SK-N-MC (cell line): ENCODE data around the gene ZBTB4.

Experiments used
- DNase-seq: peaks from one replicate; pipeline ENCODE4 v3.0.0-alpha.2; 2011; ENCODE audit warnings: low read depth, low spot score
- H3K27ac ChIP-seq: fragments of 200-600 bp; sonication (generic); 2 replicates; pipeline ENCODE4 v1.5.1; 2016; ENCODE audit warnings: mixed run types
- H3K36me3 ChIP-seq: fragments of 200-600 bp; sonication (generic); 2 replicates; pipeline ENCODE4 v1.6.1; 2017; ENCODE audit warnings: antibody characterized with exemption, low read length, mixed read lengths; ENCODE audit not compliant: insufficient read depth
- H3K4me3 ChIP-seq: fragments of 200-600 bp; sonication (generic); 2 replicates; pipeline ENCODE4 v1.5.1; 2016
- H3K9ac ChIP-seq: fragments of 200-600 bp; sonication (generic); 2 replicates; pipeline ENCODE4 v1.8.0; 2017; ENCODE audit warnings: mixed run types, mixed read lengths; ENCODE audit not compliant: insufficient read length
- H3K9me3 ChIP-seq: fragments of 200-600 bp; sonication (generic); 2 replicates; pipeline ENCODE4 v1.6.1; 2017; ENCODE audit warnings: low read depth, mild to moderate bottlenecking, antibody characterized with exemption, low read length, moderate library complexity, mixed read lengths
- EZH2 ChIP-seq: fragments of 200-600 bp; sonication (generic); IDR thresholded peaks from one replicate; pipeline ENCODE4 v1.6.1; 2017; ENCODE audit warnings: antibody characterized with exemption
- FOXP2 ChIP-seq: optimal IDR thresholded peaks from 2 replicates; pipeline ENCODE3; 2011; ENCODE audit warnings: mild to moderate bottlenecking, moderate library complexity; ENCODE audit not compliant: insufficient read depth; ENCODE audit errors: extremely low read length, control extremely low read depth
- POLR2AphosphoS5 ChIP-seq: IDR thresholded peaks from 2 replicates; pipeline ENCODE4 v1.6.1; 2012; ENCODE audit warnings: mild to moderate bottlenecking, low read depth, low read length, borderline replicate concordance

The ZBTB4 gene

DNA sequence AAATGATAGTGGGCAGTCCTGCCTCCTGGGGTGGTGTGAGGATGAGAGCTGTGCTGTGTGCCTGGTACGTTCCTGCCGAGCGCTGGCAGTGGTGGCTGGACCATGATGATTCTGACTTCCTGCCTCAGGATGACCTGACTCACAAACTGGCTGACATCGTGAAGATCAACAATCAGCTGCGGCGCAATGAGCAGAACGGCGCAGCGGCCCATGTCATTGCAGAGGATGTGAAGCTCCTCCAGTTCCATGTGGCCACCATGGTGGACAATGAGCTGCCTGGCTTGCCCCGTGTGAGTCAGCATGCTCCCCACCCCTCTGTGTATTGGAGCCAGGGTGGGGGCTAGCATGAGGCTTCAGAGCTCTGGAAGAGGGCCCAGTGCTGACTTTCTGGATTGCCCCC, 17.8 kb upstream of the ZBTB4 start:
- Histone ChIP-seq H3K27ac (no peak overlapping the region), H3K9me3 (no peaks in the 10 kb centered on the region), H3K4me3 (no peak overlapping the region), H3K9ac (no peak overlapping the region), H3K36me3 (peaks cover 80% of the 10 kb centered on the region)
- no peak for DNase-seq
- TF ChIP-seq EZH2 (no peak), POLR2AphosphoS5 (no peak), FOXP2 (no peak)

DNA sequence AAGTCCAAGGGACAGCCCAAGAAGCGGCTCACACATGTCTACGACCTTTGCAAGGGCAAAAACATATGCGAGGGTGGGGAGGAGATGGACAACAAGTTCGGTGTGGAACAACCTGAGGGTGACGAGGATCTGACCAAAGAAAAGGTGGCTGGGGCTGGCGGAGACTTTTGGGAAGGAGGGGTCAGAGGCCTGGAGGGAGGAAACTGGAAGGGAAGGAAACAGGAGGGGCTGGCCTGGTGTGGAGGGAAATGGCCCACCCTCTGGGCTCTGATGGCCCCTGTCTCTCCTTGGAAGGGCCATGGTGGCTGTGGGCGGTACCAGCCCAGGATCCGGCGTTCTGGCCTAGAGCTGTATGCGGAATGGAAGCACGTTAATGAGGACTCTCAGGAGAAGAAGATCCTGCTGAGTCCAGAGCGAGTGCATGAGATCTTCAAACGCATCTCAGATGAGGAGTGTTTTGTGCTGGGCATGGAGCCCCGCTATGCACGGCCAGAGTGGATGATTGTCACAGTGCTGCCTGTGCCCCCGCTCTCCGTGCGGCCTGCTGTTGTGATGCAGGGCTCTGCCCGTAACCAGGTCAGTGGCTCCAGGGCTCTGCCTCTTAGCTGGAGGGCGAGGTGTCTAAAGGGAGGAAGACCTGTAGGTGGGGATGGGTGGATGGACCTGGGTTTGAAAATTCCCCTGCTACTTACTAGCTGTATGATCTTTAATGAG, 17.2 kb upstream of the ZBTB4 start:
- no peak overlapping the region for H3K4me3 ChIP-seq
- no peak overlapping the region for H3K9ac ChIP-seq
- no peak overlapping the region for H3K27ac ChIP-seq
- peaks cover 79% of the 10 kb centered on the region for H3K36me3 ChIP-seq
- TF ChIP-seq POLR2AphosphoS5 (no peak), EZH2 (no peak), FOXP2 (no peak)
- DNase-seq, result no peak
- no peaks in the 10 kb centered on the region for H3K9me3 ChIP-seq

DNA sequence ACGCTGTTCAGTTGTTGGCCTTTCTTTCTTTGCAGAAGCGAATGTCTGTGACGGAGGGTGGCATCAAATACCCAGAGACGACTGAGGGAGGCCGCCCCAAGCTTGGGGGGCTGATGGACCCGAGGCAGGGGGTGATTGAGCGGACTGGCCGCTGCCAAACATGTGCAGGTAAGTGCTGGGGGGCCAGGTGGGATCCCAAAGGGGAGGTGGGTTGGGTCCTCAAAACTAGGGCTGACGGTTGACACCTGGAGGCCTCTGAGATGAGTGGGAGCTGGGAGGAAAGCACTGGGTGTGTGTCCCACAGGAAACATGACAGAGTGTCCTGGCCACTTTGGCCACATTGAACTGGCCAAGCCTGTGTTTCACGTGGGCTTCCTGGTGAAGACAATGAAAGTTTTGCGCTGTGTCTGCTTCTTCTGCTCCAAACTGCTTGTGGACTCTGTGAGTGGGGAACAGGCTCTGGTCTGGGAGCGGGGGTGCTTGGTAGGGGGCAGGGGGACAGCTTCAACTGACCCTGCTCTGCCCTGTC, 16.5 kb upstream of the ZBTB4 start:
- no peak for DNase-seq
- H3K9me3 ChIP-seq, result no peaks in the 10 kb centered on the region
- H3K4me3 ChIP-seq, result no peak overlapping the region
- no peak overlapping the region for H3K9ac ChIP-seq
- no peak for TF ChIP-seq FOXP2
- TF ChIP-seq POLR2AphosphoS5, result no peak
- TF ChIP-seq EZH2, result no peak
- H3K27ac ChIP-seq, result no peak overlapping the region
- peaks cover 79% of the 10 kb centered on the region for H3K36me3 ChIP-seq

DNA sequence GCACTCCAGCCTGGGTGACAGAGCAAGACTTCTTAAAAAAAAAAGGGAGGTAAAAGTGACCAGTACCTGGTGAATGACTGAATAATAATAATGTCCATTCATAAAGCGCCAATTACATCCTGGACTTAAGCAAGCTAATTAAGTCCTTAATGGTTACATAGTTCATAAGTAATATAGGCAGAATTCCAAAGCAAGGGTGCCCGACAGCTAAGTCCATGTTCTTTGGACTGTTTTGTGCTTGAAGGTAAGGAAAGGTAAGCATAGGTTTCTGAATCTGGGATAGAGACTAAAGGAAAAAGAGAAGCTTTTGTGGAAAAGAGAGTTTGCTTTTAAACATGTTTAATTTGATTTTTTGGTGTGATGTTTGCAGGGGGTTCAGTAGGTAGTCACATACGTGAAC, 14.5 kb upstream of the ZBTB4 start:
- peaks cover 80% of the 10 kb centered on the region for H3K36me3 ChIP-seq
- no peak for DNase-seq
- 0 out of 2 replicates have a peak overlapping the region, but pooled peaks have one; percentile 13 for H3K27ac ChIP-seq
- H3K9ac ChIP-seq, result no peak overlapping the region
- H3K9me3 ChIP-seq, result no peaks in the 10 kb centered on the region
- TF ChIP-seq EZH2 (no peak), FOXP2 (no peak), POLR2AphosphoS5 (no peak)
- no peak overlapping the region for H3K4me3 ChIP-seq

DNA sequence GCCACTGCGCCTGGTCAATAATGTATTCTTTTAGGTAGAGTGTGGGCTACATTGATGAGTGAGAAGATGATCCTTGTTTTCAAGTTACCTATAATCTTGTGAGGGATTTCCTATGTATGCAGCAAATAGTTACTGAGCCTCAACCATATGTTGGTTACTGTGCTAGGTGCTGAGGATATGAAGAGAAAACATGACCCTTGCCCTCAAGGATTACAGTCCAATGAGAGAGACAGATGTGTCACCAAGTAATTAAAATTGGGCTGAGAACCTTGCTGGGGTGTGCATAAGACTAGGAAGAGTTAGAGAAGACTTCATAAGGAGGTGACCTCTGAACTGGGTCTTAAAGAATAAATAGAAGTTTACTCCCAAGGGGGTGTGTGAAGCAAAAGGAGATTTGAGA, 12.2 kb upstream of the ZBTB4 start:
- no peak overlapping the region for H3K27ac ChIP-seq
- TF ChIP-seq EZH2 (no peak), POLR2AphosphoS5 (no peak), FOXP2 (no peak)
- no peak overlapping the region for H3K9ac ChIP-seq
- peaks cover 66% of the 10 kb centered on the region for H3K36me3 ChIP-seq
- no peak for DNase-seq
- H3K9me3 ChIP-seq, result no peaks in the 10 kb centered on the region
- H3K4me3 ChIP-seq, result no peak overlapping the region

DNA sequence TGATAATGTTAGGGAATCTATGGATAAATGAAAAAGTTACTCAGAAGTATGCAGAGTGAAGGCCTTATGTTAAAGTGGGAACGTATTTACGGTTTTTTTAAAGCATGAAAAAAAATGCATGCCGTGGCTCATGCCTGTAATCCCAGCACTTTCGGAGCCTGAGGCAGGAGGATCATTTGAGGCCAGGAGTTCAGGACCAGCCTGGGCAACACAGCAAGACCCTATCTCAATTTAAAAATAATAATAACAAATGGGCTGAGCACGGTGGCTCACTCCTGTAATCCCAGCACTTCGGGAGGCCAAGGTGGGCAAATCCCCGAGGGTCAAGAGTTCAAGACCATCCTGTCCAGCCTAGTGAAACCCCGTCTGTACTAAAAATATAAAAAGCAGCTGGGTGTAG, 10.7 kb upstream of the ZBTB4 start:
- Histone ChIP-seq H3K9me3 (no peaks in the 10 kb centered on the region), H3K9ac (no peak overlapping the region), H3K36me3 (peaks cover 57% of the 10 kb centered on the region), H3K4me3 (no peak overlapping the region), H3K27ac (no peak overlapping the region)
- TF ChIP-seq FOXP2 (no peak), POLR2AphosphoS5 (no peak), EZH2 (no peak)
- DNase-seq, result no peak

DNA sequence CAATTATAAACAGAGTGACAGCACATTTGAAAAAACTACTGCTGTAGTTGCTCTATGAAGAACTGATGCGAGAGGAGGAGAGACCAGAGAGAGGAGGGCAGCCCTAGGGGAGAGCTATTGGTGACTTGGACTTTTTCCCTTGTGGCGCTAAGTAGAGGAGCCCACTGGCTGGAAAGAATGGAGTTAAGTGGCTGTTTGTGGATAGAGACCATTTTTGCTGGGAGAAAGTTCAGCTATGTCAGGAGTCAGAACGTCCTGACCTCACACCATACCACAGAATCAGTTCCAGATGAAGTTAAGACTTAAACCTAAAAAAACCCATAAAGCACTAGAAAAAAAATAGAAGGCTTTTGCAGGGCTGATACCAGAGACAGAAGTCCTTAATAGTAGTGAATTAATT, 6.8 kb upstream of the ZBTB4 start:
- H3K36me3 ChIP-seq, result peaks cover 32% of the 10 kb centered on the region
- peak overlapping the region; percentile 100 for H3K4me3 ChIP-seq
- no peak for DNase-seq
- H3K9ac ChIP-seq, result peak overlapping the region; percentile 73
- peak overlapping the region; percentile 51; the same call in 1 of the 2 replicates for H3K27ac ChIP-seq
- TF ChIP-seq EZH2 (no peak), FOXP2 (no peak), POLR2AphosphoS5 (no peak)
- H3K9me3 ChIP-seq, result no peaks in the 10 kb centered on the region

DNA sequence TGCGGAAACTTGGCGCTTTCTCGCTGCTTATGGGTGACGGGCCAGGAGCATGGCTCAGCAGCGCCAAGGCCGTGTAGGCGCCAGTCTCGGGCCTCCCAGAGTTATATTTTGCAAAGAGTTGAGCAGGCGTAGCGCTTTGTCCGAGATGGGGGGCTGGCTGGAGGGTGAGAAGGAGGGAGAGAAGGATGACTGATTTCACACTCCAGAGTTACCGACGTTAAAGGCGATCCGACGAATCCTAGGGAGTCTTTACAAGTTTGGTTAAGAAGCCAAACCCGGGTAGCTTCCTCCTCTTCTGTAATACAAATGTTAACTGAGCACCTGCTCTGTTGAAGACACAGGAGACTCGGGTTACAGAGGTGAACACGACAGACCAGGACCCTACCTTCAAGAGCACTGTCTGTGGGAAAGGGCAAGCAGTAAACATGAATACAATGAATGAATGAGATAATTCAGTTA, 5.5 kb upstream of the ZBTB4 start:
- TF ChIP-seq POLR2AphosphoS5, result no peak
- TF ChIP-seq EZH2, result no peak
- no peak for TF ChIP-seq FOXP2
- Histone ChIP-seq H3K9me3 (no peaks in the 10 kb centered on the region), H3K9ac (peak overlapping the region; percentile 100), H3K4me3 (peak overlapping the region; percentile 100), H3K27ac (peak overlapping the region; percentile 20; the same call in 1 of the 2 replicates), H3K36me3 (peaks cover 21% of the 10 kb centered on the region)
- DNase-seq, result no peak
